OCI-LY1 (cell line): ENCODE data around the gene FRAS1.

Experiments used
- H2AFZ ChIP-seq: fragments of 200-600 bp; sonication (generic), shearing (Covaris generic); 2 replicates; pipeline ENCODE4 v1.6.0; 2014; ENCODE audit warnings: antibody characterized with exemption, mild to moderate bottlenecking, low read length
- H3F3A ChIP-seq: fragments of 200-600 bp; sonication (generic), shearing (Covaris generic); 2 replicates; pipeline ENCODE4 v1.6.0; 2014; ENCODE audit warnings: mild to moderate bottlenecking, antibody characterized with exemption, low read length, moderate library complexity; ENCODE audit not compliant: insufficient read depth
- H3K27ac ChIP-seq: fragments of 200-600 bp; sonication (generic); 2 replicates; pipeline ENCODE4 v1.5.1; 2014; ENCODE audit warnings: low read length, mixed run types, mild to moderate bottlenecking, low read depth; ENCODE audit not compliant: poor library complexity, severe bottlenecking
- H3K27me3 ChIP-seq: fragments of 200-600 bp; sonication (generic); 2 replicates; pipeline ENCODE4 v1.6.0; 2014; ENCODE audit warnings: antibody characterized with exemption, mild to moderate bottlenecking, low read length, moderate library complexity; ENCODE audit not compliant: insufficient read depth
- H3K36me3 ChIP-seq: fragments of 200-600 bp; sonication (generic); 2 replicates; pipeline ENCODE4 v1.6.1; 2014; ENCODE audit warnings: mild to moderate bottlenecking, antibody characterized with exemption, low read length, moderate library complexity, mixed read lengths; ENCODE audit not compliant: insufficient read depth
- H3K4me1 ChIP-seq: fragments of 200-600 bp; sonication (generic); 2 replicates; pipeline ENCODE4 v1.5.1; 2014; ENCODE audit warnings: mild to moderate bottlenecking, low read length, moderate library complexity; ENCODE audit not compliant: insufficient read depth, severe bottlenecking
- H3K4me2 ChIP-seq: fragments of 200-600 bp; sonication (generic), shearing (Covaris generic); 2 replicates; pipeline ENCODE4 v1.6.1; 2014; ENCODE audit warnings: low read length
- H3K4me3 ChIP-seq: fragments of 200-600 bp; sonication (generic); 2 replicates; pipeline ENCODE4 v1.5.1; 2014; ENCODE audit warnings: low read length, low read depth, mild to moderate bottlenecking, mixed read lengths; ENCODE audit not compliant: poor library complexity, severe bottlenecking
- H3K79me2 ChIP-seq: fragments of 200-600 bp; shearing (Covaris generic); 2 replicates; pipeline ENCODE4 v1.6.1; 2016; ENCODE audit warnings: mixed run types, low read length, mixed read lengths; ENCODE audit not compliant: insufficient read depth
- H3K9ac ChIP-seq: fragments of 200-600 bp; sonication (generic), shearing (Covaris generic); 2 replicates; pipeline ENCODE4 v1.6.1; 2014; ENCODE audit warnings: mild to moderate bottlenecking, low read length, mixed read lengths
- H3K9me2 ChIP-seq: fragments of 200-600 bp; sonication (generic), shearing (Covaris generic); 2 replicates; pipeline ENCODE4 v1.6.1; 2014; ENCODE audit warnings: low read depth, mild to moderate bottlenecking, low read length, mixed read lengths
- H3K9me3 ChIP-seq: fragments of 200-600 bp; shearing (Covaris generic); 2 replicates; pipeline ENCODE4 v1.6.1; 2014; ENCODE audit warnings: low read length, mixed read lengths
- H4K20me1 ChIP-seq: fragments of 200-600 bp; sonication (generic), shearing (Covaris generic); 2 replicates; pipeline ENCODE4 v1.6.0; 2016; ENCODE audit warnings: mild to moderate bottlenecking, low read length; ENCODE audit not compliant: insufficient read depth
- EZH2 ChIP-seq: fragments of 200-600 bp; sonication (generic), shearing (Covaris generic); IDR thresholded peaks from 2 replicates; pipeline ENCODE4 v1.8.0; 2017; ENCODE audit warnings: borderline replicate concordance, mixed run types, mild to moderate bottlenecking, antibody characterized with exemption, low read length, moderate library complexity, mixed read lengths
- TF ChIP-seq, protein P1 (sequence below): fragments of 200-600 bp; sonication (generic), shearing (Covaris generic); IDR thresholded peaks from 2 replicates; pipeline ENCODE4 v1.5.1; 2017; ENCODE audit warnings: mild to moderate bottlenecking, antibody characterized with exemption, low read length, moderate library complexity, mixed read lengths

FRAS1 gene

DNA sequence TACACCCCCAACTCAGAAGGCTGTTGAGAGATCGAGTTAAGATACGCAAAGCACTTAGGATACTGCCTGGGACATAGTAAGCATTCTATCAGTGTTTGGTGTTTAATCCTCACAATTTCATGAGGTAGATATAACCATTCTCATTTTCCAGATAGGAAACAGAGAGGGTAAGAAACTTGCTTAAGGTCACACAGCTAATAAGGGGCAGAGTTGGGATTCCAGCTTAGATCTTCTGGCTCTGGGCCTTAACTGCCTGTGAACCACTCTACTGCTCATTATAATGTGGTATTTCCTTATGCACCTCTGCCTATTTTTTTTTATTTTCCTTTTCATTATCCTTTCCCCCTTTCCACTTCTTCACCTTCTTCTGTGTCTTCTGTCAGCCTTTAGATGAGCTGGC lies 252.2 kb downstream of the FRAS1 start:
- H4K20me1 ChIP-seq: no peaks in the 10 kb centered on the region
- H3K9ac ChIP-seq: no peak overlapping the region
- no peaks in the 10 kb centered on the region for H3F3A ChIP-seq
- no peak overlapping the region for H3K4me2 ChIP-seq
- H2AFZ ChIP-seq: no peak overlapping the region
- no peak overlapping the region for H3K27ac ChIP-seq
- H3K9me3 ChIP-seq: no peaks in the 10 kb centered on the region
- H3K4me3 ChIP-seq: no peak overlapping the region
- no peaks in the 10 kb centered on the region for H3K36me3 ChIP-seq
- H3K79me2 ChIP-seq: no peaks in the 10 kb centered on the region
- H3K4me1 ChIP-seq: no peaks in the 10 kb centered on the region
- H3K9me2 ChIP-seq: no peaks in the 10 kb centered on the region
- no peaks in the 10 kb centered on the region for H3K27me3 ChIP-seq
- TF ChIP-seq EZH2: no peak
- TF ChIP-seq, protein P1, sequence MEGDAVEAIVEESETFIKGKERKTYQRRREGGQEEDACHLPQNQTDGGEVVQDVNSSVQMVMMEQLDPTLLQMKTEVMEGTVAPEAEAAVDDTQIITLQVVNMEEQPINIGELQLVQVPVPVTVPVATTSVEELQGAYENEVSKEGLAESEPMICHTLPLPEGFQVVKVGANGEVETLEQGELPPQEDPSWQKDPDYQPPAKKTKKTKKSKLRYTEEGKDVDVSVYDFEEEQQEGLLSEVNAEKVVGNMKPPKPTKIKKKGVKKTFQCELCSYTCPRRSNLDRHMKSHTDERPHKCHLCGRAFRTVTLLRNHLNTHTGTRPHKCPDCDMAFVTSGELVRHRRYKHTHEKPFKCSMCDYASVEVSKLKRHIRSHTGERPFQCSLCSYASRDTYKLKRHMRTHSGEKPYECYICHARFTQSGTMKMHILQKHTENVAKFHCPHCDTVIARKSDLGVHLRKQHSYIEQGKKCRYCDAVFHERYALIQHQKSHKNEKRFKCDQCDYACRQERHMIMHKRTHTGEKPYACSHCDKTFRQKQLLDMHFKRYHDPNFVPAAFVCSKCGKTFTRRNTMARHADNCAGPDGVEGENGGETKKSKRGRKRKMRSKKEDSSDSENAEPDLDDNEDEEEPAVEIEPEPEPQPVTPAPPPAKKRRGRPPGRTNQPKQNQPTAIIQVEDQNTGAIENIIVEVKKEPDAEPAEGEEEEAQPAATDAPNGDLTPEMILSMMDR: no peak

- Histone ChIP-seq H3K4me1 (no peaks in the 10 kb centered on the region), H2AFZ (no peak overlapping the region), H3K36me3 (no peaks in the 10 kb centered on the region), H4K20me1 (no peaks in the 10 kb centered on the region), H3F3A (no peaks in the 10 kb centered on the region), H3K79me2 (no peaks in the 10 kb centered on the region), H3K9me2 (no peaks in the 10 kb centered on the region), H3K9me3 (no peaks in the 10 kb centered on the region), H3K27me3 (no peaks in the 10 kb centered on the region), H3K4me2 (no peak overlapping the region), H3K4me3 (no peak overlapping the region), H3K9ac (no peak overlapping the region), H3K27ac (no peak overlapping the region)
- TF ChIP-seq EZH2: no peak
- TF ChIP-seq, protein P1: no peak
Observed at GRCh38 chr4:78310007-78310739, 253.1 kb downstream of the FRAS1 start.

GRCh38 chr4:78310740-78311115 lies 253.6 kb downstream of the FRAS1 start:
- H3K27me3 ChIP-seq: no peaks in the 10 kb centered on the region
- no peaks in the 10 kb centered on the region for H3K9me2 ChIP-seq
- no peak overlapping the region for H3K4me2 ChIP-seq
- no peaks in the 10 kb centered on the region for H3K79me2 ChIP-seq
- no peak overlapping the region for H3K4me3 ChIP-seq
- no peak overlapping the region for H2AFZ ChIP-seq
- no peaks in the 10 kb centered on the region for H3K4me1 ChIP-seq
- H3K27ac ChIP-seq: no peak overlapping the region
- TF ChIP-seq, protein P1: no peak
- TF ChIP-seq EZH2: no peak
- no peak overlapping the region for H3K9ac ChIP-seq
- H4K20me1 ChIP-seq: no peaks in the 10 kb centered on the region
- H3K9me3 ChIP-seq: no peaks in the 10 kb centered on the region
- H3F3A ChIP-seq: no peaks in the 10 kb centered on the region
- no peaks in the 10 kb centered on the region for H3K36me3 ChIP-seq
